CD8-positive, alpha-beta memory T cell (primary cell): ENCODE measurements around the gene GMPR2. TPM values are rescaled to one million over a fixed set of nuclear protein-coding genes. Genes with fewer than 3 reads are reported as not detected.

Experiments
- CTCF ChIA-PET: fragments of 350-600 bp; sonication (Branson Sonifier 250); formaldehyde crosslinking; loops from one replicate; lab custom pipeline; 2021; ENCODE audit warnings: antibody characterized with exemption; lab: Charles Lee
- POLR2A ChIA-PET: fragments of 350-600 bp; sonication (Branson Sonifier 250); formaldehyde crosslinking; loops from one replicate; lab custom pipeline; 2021; ENCODE audit warnings: antibody characterized with exemption; lab: Charles Lee
- DNase-seq, 5 donors: peaks; one replicate each; pipeline versions ENCODE4 v3.0.0 to v3.0.0-alpha.2; 2020 to 2022; ENCODE audit warnings: mixed read lengths in 1 of 5
- H3K27ac ChIP-seq: one replicate; pipeline ENCODE4 v1.7.0; 2013; ENCODE audit warnings: low read depth, mild to moderate bottlenecking, low read length, moderate library complexity
- H3K27me3 ChIP-seq: 2 replicates; pipeline ENCODE4 v1.7.0; 2013; ENCODE audit warnings: low read length, mild to moderate bottlenecking; ENCODE audit not compliant: insufficient read depth, poor library complexity, severe bottlenecking
- H3K36me3 ChIP-seq: 2 replicates; pipeline ENCODE4 v1.7.0; 2013; ENCODE audit warnings: mild to moderate bottlenecking, low read length, moderate library complexity; ENCODE audit not compliant: insufficient read depth
- H3K4me1 ChIP-seq: 2 replicates; pipeline ENCODE4 v1.7.0; 2013; ENCODE audit warnings: mild to moderate bottlenecking, low read length, moderate library complexity; ENCODE audit not compliant: insufficient read depth
- H3K4me3 ChIP-seq: 2 replicates; pipeline ENCODE4 v1.7.0; 2013; ENCODE audit warnings: mild to moderate bottlenecking, low read length
- H3K9me3 ChIP-seq: 2 replicates; pipeline ENCODE4 v1.7.0; 2013; ENCODE audit warnings: mild to moderate bottlenecking, low read length
- H3K27ac Mint-ChIP-seq, 8 donors: one replicate each; pipeline ENCODE4 v1.8.0; 2020 to 2021; ENCODE audit warnings: mixed read lengths in 8 of 8, mild to moderate bottlenecking in 6 of 8, inconsistent platforms in 3 of 8, moderate library complexity in 3 of 8
- H3K27me3 Mint-ChIP-seq, 2 donors: one replicate each; pipeline ENCODE4 v1.8.0; 2020 to 2021; ENCODE audit warnings: mixed read lengths in 2 of 2, mild to moderate bottlenecking in 1 of 2, moderate library complexity in 1 of 2
- H3K36me3 Mint-ChIP-seq, 3 donors: one replicate each; pipeline ENCODE4 v1.8.0; 2020 to 2021; ENCODE audit warnings: mixed read lengths in 3 of 3, inconsistent platforms in 1 of 3, mild to moderate bottlenecking in 1 of 3
- H3K4me1 Mint-ChIP-seq, 3 donors: one replicate each; pipeline ENCODE4 v1.8.0; 2020 to 2021; ENCODE audit warnings: mixed read lengths in 3 of 3, inconsistent platforms in 1 of 3, mild to moderate bottlenecking in 1 of 3
- H3K4me3 Mint-ChIP-seq, 7 donors: one replicate each; pipeline ENCODE4 v1.8.0; 2020 to 2021; ENCODE audit warnings: mixed read lengths in 7 of 7, mild to moderate bottlenecking in 6 of 7, moderate library complexity in 4 of 7, inconsistent platforms in 2 of 7
- H3K9me3 Mint-ChIP-seq, 5 donors: one replicate each; pipeline ENCODE4 v1.8.0; 2020 to 2022; ENCODE audit warnings: mixed read lengths in 5 of 5, mild to moderate bottlenecking in 3 of 5, moderate library complexity in 2 of 5, inconsistent platforms in 1 of 5
- polyA plus RNA-seq: library from polyadenylated mRNA; unstranded; fragments of 300-500 nt; fragmentation: Illumina TruSeq; gene quantifications from one replicate; pipeline ENCODE4 v1.2.3, GENCODE V29; 2021
- total RNA-seq, 2 experiments: library from RNA; stranded (reverse); gene quantifications; one replicate each; pipeline ENCODE4 v1.2.3, GENCODE V29; 2021

Gene GMPR2
- total and polyA plus RNA-seq, 3 experiments from 2014 or later = 43.6 to 96.8 (median 48.6) TPM

DNA sequence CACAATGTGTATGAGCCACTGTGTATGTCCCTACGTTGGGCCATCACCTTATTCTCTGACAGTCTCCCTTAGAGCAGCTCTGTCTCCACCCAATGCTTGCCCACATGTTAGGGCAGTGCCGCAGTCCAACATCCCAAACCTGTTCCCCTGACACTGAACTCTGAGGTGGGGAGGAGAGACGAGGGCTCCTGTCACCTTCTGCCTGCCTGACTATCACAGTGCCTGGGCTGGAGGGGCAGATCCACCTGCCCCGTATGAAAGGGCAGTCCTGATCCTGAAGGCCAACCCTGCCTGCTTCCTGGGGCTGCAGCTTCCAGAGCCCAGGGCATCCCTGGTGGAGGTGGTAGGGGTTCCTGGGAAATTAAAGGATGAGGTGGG lies 28.0 kb downstream of the GMPR2 start:
- Mint-ChIP-seq H3K4me3 (no peak overlapping the region), H3K4me1 (no peaks in the 10 kb centered on the region), H3K27me3 (no peaks in the 10 kb centered on the region), H3K27ac (peak overlapping the region in 2 of 8 donors; percentile 13 to 42), H3K9me3 (no peaks in the 10 kb centered on the region), H3K36me3 (peaks cover 0 to 45% (median 4%) of the 10 kb centered on the region in 3 donors)
- Histone ChIP-seq H3K27ac (no peak overlapping the region), H3K36me3 (peaks cover 6% of the 10 kb centered on the region), H3K9me3 (no peaks in the 10 kb centered on the region), H3K4me1 (no peaks in the 10 kb centered on the region), H3K27me3 (no peaks in the 10 kb centered on the region), H3K4me3 (no peak overlapping the region)
- ChIA-PET POLR2A (no interaction called here), CTCF (no interaction called here)
- DNase-seq = no peak

DNA sequence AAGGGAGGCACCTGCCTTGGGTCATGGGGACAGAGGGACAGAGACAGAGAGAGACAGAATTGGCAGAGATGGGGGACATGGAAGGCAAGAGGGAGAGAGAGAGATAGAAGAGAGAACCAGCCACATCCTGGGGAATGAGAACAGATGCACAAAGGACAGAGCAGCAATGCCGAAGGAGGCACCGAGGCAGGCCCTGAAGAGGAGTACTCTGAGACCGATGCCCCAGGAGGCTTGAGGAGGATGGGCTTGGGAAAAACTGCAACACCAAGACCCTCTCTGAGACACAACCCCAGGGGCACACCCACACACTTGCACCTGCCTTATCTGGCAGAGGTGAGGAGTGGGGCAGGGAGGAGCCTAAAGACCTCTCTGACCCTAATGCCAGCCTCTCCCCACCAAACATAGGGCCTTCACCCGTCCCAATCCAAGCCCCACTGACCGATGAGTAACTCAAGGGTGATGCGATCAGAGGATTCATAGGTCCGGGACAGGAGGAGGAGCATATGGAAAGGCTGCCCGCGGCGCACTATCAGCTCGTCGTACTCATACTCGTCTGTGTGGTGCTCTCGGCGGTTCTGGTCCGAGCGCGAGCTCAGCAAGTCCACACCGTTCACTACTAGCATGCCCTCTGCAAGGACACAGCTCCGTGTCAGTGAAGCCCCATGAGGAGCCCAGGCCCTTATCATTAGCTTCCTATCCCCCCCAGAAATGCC lies 28.7 kb downstream of the GMPR2 start:
- Histone ChIP-seq H3K9me3 (no peaks in the 10 kb centered on the region), H3K4me1 (no peaks in the 10 kb centered on the region), H3K36me3 (peaks cover 6% of the 10 kb centered on the region), H3K27ac (no peak overlapping the region), H3K27me3 (no peaks in the 10 kb centered on the region), H3K4me3 (no peak overlapping the region)
- H3K36me3 Mint-ChIP-seq = peaks cover 0 to 50% (median 4%) of the 10 kb centered on the region in 3 donors
- no peaks in the 10 kb centered on the region for H3K4me1 Mint-ChIP-seq
- H3K27me3 Mint-ChIP-seq = no peaks in the 10 kb centered on the region
- H3K27ac Mint-ChIP-seq = peak overlapping the region in 2 of 8 donors; percentile 26 to 42
- H3K4me3 Mint-ChIP-seq = no peak overlapping the region
- no peaks in the 10 kb centered on the region for H3K9me3 Mint-ChIP-seq
- ChIA-PET CTCF (interaction anchor here (0.8 to 1.8 kb wide), 4 partner anchors 9 to 72 kb away, joined by 3 to 6 read pairs (median 3); partner anchors contain the start of genes RABGGTA and TINF2), POLR2A (no interaction called here)
- no peak for DNase-seq

DNA sequence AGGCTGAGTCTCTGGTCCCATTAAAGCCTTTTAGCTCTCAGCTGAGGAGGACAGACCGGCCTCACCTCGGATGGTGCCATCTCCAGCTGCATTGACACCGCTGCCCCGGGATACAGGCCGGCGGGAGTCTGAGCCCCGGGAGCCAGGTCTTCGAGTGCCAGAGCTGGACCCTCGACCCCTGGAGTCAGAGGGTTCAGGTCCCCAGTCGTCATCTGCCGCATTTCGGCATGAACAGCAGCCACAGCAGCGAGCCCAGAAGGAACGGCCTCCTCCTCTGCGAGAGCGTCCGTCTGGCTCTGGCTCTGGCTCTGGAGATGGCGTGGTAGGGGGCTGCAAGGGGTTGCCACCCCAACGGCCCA lies 29.2 kb downstream of the GMPR2 start:
- ChIA-PET CTCF (interaction anchor here (0.8 to 1.8 kb wide), 4 partner anchors 9 to 72 kb away, joined by 3 to 6 read pairs (median 3); partner anchors contain the start of genes RABGGTA and TINF2), POLR2A (no interaction called here)
- Histone ChIP-seq H3K4me1 (no peaks in the 10 kb centered on the region), H3K27ac (no peak overlapping the region), H3K9me3 (no peaks in the 10 kb centered on the region), H3K27me3 (no peaks in the 10 kb centered on the region), H3K36me3 (peaks cover 8% of the 10 kb centered on the region), H3K4me3 (no peak overlapping the region)
- Mint-ChIP-seq H3K4me1 (peaks cover 0 to under 1% (median 0%) of the 10 kb centered on the region in 3 donors), H3K4me3 (no peak overlapping the region), H3K9me3 (no peaks in the 10 kb centered on the region), H3K27me3 (no peaks in the 10 kb centered on the region), H3K36me3 (peaks cover 2 to 50% (median 9%) of the 10 kb centered on the region in 3 donors), H3K27ac (no peak overlapping the region)
- DNase-seq = no peak

DNA sequence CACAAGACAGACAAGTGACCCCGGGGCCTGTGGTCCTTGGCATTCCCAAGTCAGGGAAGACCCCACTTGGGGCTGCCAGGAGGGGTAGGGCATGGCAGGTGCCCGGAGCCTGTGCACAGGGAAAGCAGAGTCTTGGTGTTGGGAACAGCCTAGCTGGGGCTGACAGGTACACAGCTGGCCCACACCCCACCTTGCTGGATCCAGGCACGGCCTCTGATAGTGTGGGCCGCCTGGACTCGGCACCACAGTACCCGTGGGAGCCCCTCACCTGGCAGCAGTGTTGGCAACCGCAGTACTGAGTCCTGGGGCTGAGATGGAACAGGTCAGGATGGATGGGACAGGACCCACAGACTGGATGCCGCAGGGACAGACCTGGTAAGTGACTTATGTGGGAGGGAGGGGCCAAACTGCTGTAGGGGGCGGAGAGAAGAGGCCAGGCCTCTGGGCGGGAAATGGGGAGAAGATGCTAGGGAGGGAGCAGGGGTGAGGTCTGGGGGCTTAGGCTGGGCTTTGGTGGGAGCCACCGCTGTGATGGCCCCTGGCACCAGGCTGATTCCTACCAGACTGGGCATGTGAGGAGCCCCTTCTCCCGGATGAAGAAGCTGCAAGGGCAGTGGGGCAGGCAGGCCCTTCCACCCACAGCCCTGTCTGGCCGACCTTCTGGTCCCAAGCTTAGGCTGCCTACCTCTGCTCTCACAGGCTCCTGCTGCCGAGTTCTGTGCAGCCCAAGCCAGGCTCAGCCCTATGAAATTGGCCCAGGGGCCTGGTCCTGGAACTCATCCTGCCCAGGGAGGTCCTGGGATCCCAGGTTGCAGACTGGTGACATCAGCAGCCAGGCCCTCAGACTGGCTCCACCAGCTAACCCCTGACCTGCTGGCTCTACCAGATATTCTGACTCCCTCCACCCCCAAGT lies 30.3 kb downstream of the GMPR2 start, which contains the start of gene TGM1:
TGM1 (minus strand) TSS at position 357 of the 913 bp plus-strand sequence. CDS start 825 bp downstream, outside the sequence.
- Mint-ChIP-seq H3K4me1 (peaks cover 0 to 6% (median 5%) of the 10 kb centered on the region in 3 donors), H3K27ac (peak within 1 kb of the TSS in 1 of 8 donors; percentile 64), H3K4me3 (no peak within 1 kb of the TSS), H3K27me3 (no peaks in the 10 kb centered on the region), H3K9me3 (no peaks in the 10 kb centered on the region), H3K36me3 (peaks cover 7 to 53% (median 14%) of the 10 kb centered on the region in 3 donors)
- ChIA-PET CTCF (interaction anchor here (1.0 to 1.8 kb wide), 3 partner anchors 8 to 34 kb away, joined by 3 to 6 read pairs (median 4); partner anchors contain the start of gene RABGGTA), POLR2A (no interaction called here)
- no peaks in the 10 kb centered on the region for H3K4me1 ChIP-seq
- H3K36me3 ChIP-seq = peaks cover 14% of the 10 kb centered on the region
- no peak within 1 kb of the TSS for H3K27ac ChIP-seq
- DNase-seq = no peak
- no peak within 1 kb of the TSS for H3K4me3 ChIP-seq
- no peaks in the 10 kb centered on the region for H3K9me3 ChIP-seq
- no peaks in the 10 kb centered on the region for H3K27me3 ChIP-seq

DNA sequence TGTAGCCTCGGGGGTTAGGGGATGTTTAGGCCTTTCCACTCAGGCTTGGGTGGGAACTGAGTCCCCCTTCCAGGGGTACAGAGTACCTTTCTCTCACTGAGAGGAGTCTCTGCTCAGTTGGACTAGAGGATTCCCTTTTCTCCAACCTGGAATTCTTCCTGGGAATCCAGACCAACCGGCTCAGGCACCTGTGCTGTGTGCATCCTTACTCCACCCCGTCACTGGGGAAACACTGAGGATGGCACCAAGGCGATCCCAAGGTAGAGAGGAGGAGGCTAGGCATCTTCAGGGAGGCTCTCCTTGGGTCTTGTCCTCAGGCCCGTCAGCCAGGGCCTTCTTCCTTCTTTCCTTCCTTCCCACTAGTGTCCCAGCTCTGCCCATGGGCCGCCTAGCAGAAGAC lies 31.1 kb downstream of the GMPR2 start:
- POLR2A ChIA-PET = no interaction called here
- H3K27me3 Mint-ChIP-seq = no peaks in the 10 kb centered on the region

DNA sequence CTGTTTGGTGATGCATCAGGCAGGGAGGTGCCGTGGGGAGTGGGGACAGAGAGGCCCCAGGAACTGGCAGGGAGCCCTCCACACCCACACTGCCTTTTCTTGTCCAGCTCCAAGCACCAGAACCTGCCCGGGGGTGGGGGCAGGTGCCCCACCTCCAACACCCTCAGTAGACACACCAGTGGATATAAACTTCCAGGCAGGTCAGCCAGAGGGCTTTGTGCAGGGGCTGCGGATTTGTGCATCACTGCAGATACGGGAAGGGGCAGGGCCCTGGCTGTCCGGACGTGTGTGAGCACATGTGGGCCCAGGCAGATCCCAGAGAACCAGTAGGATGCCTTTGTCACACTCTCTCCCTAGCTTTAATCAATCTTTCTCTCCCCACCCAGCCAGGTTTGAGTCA lies 31.6 kb downstream of the GMPR2 start:
- Mint-ChIP-seq H3K27ac (peak overlapping the region in 1 of 8 donors; percentile 68), H3K4me3 (no peak overlapping the region), H3K36me3 (peaks cover 7 to 62% (median 14%) of the 10 kb centered on the region in 3 donors), H3K27me3 (peaks cover 0 to under 1% of the 10 kb centered on the region in 2 donors), H3K4me1 (peaks cover 0 to 6% (median 5%) of the 10 kb centered on the region in 3 donors), H3K9me3 (no peaks in the 10 kb centered on the region)
- no peak for DNase-seq
- CTCF ChIA-PET = interaction anchor here (1.3 kb wide), 1 partner anchor 33 kb away, joined by 4 read pairs; no protein-coding TSS in a partner anchor
- no peaks in the 10 kb centered on the region for H3K27me3 ChIP-seq
- H3K9me3 ChIP-seq = no peaks in the 10 kb centered on the region
- H3K27ac ChIP-seq = no peak overlapping the region
- H3K4me3 ChIP-seq = no peak overlapping the region
- peaks cover 18% of the 10 kb centered on the region for H3K36me3 ChIP-seq
- POLR2A ChIA-PET = no interaction called here
- no peaks in the 10 kb centered on the region for H3K4me1 ChIP-seq

More for the DNA sequence above, 31.1 kb downstream of the GMPR2 start:
- CTCF ChIA-PET = interaction anchor here (1.0 to 1.3 kb wide), 2 partner anchors 17 to 33 kb away, joined by 3 to 4 read pairs; no protein-coding TSS in a partner anchor
- Mint-ChIP-seq H3K4me3 (no peak overlapping the region), H3K27ac (no peak overlapping the region), H3K9me3 (no peaks in the 10 kb centered on the region), H3K36me3 (peaks cover 7 to 57% (median 14%) of the 10 kb centered on the region in 3 donors), H3K4me1 (peaks cover 0 to 6% (median 5%) of the 10 kb centered on the region in 3 donors)
- Histone ChIP-seq H3K4me1 (no peaks in the 10 kb centered on the region), H3K36me3 (peaks cover 14% of the 10 kb centered on the region), H3K4me3 (no peak overlapping the region), H3K27me3 (no peaks in the 10 kb centered on the region), H3K9me3 (no peaks in the 10 kb centered on the region), H3K27ac (no peak overlapping the region)
- DNase-seq = no peak

DNA sequence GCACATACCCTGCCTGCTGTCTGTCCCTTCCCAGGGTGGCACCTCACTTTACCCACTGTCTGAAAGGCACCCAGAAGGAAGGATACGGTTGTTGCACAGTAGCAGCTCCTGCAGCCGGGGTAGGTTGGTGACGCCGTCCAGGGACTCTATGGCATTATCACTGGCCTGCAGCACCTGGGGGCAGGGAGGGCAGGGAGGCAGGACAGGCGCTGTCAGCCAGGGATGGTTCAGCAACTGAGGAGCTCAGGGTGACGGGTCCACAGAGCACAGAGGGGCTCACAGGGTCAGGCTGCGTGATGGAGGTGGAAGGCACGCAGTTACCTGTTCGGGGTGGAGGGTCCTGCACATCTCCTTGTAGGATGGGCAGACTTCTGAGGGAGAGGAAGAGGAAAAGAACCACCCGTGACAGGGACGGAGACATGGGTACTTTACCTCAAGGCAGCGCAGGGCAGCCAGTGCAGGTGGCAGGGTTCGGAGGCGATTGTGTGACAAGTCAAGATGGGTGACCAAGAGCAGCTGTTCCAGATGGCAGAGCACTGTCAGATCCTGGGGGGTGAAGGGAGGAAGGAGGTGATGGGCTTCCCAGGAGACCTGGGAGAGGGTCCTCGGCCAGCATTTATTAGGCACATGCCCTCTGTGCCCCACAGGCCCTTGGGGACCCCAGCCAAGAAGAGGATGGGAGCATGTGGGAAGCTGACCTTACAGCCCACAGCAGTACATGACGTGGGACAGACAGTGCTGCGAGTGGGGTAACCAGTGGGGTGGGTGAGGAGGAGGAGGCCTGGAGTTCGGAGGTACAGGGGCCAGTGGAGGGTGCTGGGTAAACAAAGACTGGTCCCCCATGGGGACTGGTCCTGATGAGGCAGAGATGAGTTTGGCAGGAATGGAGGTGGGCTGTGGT lies 33.9 kb downstream of the GMPR2 start:
- peaks cover 13 to 15% (median 15%) of the 10 kb centered on the region in 3 donors for H3K4me1 Mint-ChIP-seq
- H3K4me3 ChIP-seq = no peak overlapping the region
- H3K27me3 Mint-ChIP-seq = peaks cover 0 to 2% of the 10 kb centered on the region in 2 donors
- no peaks in the 10 kb centered on the region for H3K9me3 ChIP-seq
- peaks cover 6% of the 10 kb centered on the region for H3K4me1 ChIP-seq
- CTCF ChIA-PET = no interaction called here
- peaks cover 22% of the 10 kb centered on the region for H3K36me3 ChIP-seq
- peaks cover 7 to 64% (median 12%) of the 10 kb centered on the region in 3 donors for H3K36me3 Mint-ChIP-seq
- H3K27ac ChIP-seq = no peak overlapping the region
- DNase-seq = no peak
- peak overlapping the region in 4 of 8 donors; percentile 34 to 78 (median 54) for H3K27ac Mint-ChIP-seq
- no peaks in the 10 kb centered on the region for H3K9me3 Mint-ChIP-seq
- H3K4me3 Mint-ChIP-seq = peak overlapping the region in 2 of 7 donors; percentile 4 to 79
- no peaks in the 10 kb centered on the region for H3K27me3 ChIP-seq
- POLR2A ChIA-PET = no interaction called here
